Brain microvascular endothelial cell (primary cell): ENCODE results near the gene SHLD1.

Experiments used
- DNase-seq: peaks from one replicate; pipeline ENCODE4 v3.0.0-alpha.2; 2020
- H3K27ac ChIP-seq: fragments of 250-450 bp; sonication (Bioruptor Pico); 2 replicates; pipeline ENCODE4 v1.5.1; 2020; ENCODE audit warnings: mild to moderate bottlenecking, moderate library complexity
- H3K27me3 ChIP-seq: fragments of 250-450 bp; sonication (Bioruptor Pico); replicated peaks from 2 replicates; pipeline ENCODE4 v1.5.1; 2020; ENCODE audit warnings: mild to moderate bottlenecking
- H3K36me3 ChIP-seq: fragments of 250-450 bp; sonication (Bioruptor Pico); replicated peaks from 2 replicates; pipeline ENCODE4 v1.5.1; 2020; ENCODE audit warnings: mild to moderate bottlenecking
- H3K4me3 ChIP-seq: 2 replicates; pipeline ENCODE4 v1.5.1; 2011; ENCODE audit warnings: low read depth, mild to moderate bottlenecking, control low read depth, low read length, moderate library complexity
- CTCF ChIP-seq: IDR thresholded peaks from 2 replicates; pipeline ENCODE4 v1.5.1; 2011; ENCODE audit warnings: low read depth, mild to moderate bottlenecking, moderate library complexity, low read length, control low read depth, inconsistent platforms; ENCODE audit errors: missing control alignments
- in situ Hi-C: cut with HindIII; loops from 2 replicates; pipeline ENCODE4 v1.10.0; 2017; ENCODE audit warnings: low sequenced_read_pairs, low pct_ligation_motif_present

SHLD1 gene

DNA sequence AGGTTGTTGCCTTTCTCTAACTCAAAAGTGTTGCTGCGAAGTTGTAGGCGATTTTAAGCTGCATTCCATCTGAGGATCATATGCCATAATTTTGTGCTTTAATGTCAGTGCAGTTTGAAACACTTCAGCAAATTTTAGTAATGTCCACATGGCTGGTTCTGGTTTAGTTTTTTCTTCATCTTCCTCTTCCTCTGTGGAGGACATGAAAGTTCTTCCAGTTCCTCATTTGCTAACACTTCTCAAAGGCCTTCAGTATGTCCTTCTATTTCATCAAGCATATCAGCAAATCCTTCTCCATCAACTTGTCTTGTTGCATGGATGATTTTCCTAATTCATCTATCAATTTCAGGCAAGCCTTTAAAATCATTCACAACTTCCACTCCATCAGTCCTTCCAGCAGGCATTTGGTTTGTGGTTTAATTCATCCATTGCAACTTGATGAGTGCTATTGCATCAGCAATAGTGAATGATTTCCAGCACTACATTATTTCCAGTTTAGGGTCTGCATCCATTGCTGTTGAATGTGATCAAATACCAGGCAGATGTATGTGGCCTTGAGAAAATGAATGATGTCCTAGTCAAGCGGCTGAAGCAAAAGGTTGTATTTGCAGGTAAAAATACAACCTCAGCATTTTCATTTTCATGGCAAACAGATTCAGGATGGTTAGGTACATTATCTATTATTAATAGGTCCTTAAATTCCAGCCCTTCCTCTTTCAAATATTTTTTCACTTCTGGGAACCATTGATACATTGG lies 20.2 kb downstream of the SHLD1 start:
- H3K27me3 ChIP-seq, result no peaks in the 10 kb centered on the region
- in situ Hi-C loops, result no loop called here
- no peak overlapping the region for H3K4me3 ChIP-seq
- no peak for TF ChIP-seq CTCF
- no peaks in the 10 kb centered on the region for H3K36me3 ChIP-seq
- no peak for DNase-seq
- H3K27ac ChIP-seq, result no peak overlapping the region

DNA sequence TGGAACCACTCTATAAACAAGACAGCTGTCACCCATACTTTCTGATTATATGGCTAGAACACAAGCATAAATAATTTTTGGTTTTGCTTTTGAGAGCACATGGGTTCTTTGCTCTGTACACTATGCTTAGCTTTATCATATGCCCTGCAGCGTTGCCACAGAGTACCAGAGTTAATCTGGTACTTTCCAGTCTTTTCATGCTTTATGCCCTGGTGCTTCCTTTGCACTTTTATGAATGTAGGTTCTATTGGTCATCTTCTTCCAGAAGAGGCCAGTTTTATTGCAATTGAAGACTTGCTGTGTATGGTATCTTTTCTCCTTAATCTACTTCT lies 20.8 kb downstream of the SHLD1 start:
- TF ChIP-seq CTCF, result no peak
- Histone ChIP-seq H3K27ac (no peak overlapping the region), H3K36me3 (no peaks in the 10 kb centered on the region), H3K4me3 (no peak overlapping the region), H3K27me3 (no peaks in the 10 kb centered on the region)
- DNase-seq, result no peak
- in situ Hi-C loops, result no loop called here

DNA sequence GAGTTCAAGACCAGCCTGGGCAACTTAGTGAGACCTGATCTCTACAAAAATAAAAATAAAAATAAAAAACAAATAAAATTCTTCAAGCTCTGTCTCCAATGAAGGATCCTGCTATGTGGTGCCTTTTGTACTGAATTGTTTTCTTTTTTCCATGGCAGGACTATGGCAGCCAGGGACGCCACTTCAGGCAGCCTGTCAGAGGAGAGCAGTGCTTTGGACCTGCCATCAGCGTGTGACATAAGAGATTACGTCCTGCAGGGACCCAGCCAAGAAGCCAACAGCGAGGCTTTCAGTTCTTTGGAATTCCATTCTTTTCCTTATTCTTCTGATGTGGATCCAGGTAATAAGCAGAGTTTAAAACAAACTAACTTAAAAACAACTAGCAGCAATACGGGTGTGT lies 22.5 kb downstream of the SHLD1 start:
- no peak for DNase-seq
- Histone ChIP-seq H3K4me3 (no peak overlapping the region), H3K27me3 (no peaks in the 10 kb centered on the region), H3K36me3 (no peaks in the 10 kb centered on the region), H3K27ac (no peak overlapping the region)
- in situ Hi-C loops, result no loop called here
- TF ChIP-seq CTCF, result no peak

- Histone ChIP-seq H3K27ac (no peak overlapping the region), H3K4me3 (no peak overlapping the region), H3K36me3 (no peaks in the 10 kb centered on the region), H3K27me3 (no peaks in the 10 kb centered on the region)
- no peak for TF ChIP-seq CTCF
- no peak for DNase-seq
- in situ Hi-C loops, result no loop called here
Observed at GRCh38 chr20:5773589-5773988, 23.4 kb downstream of the SHLD1 start.

DNA sequence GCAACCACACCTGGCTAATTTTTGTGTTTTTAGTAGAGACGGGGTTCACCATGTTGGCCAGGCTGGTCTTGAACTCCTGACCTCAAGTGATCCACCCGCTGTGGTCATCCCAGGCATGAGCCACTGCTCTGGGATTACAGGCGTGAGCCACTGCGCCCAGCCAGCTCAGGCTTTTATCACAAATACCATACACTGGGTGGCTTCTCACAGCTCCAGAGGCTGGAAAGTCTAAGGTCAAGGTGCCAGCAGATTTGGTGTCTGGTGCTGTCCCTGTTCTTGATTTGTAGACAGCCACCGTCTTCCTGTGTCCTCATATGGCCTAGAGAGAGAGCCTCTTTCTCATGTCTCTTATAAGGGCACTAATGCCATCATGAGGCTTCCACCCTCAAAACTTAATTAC lies 25.9 kb downstream of the SHLD1 start:
- no peak overlapping the region for H3K27ac ChIP-seq
- DNase-seq, result no peak
- H3K36me3 ChIP-seq, result no peaks in the 10 kb centered on the region
- TF ChIP-seq CTCF, result no peak
- H3K27me3 ChIP-seq, result no peaks in the 10 kb centered on the region
- in situ Hi-C loops, result loop anchor here (25.0 kb wide), 1 partner anchor 214 kb away; no protein-coding TSS in a partner anchor
- H3K4me3 ChIP-seq, result no peak overlapping the region
